HFFc6 (cell line): ENCODE measurements around the gene LAMC2. TPM values are rescaled to one million over a fixed set of nuclear protein-coding genes. Genes with fewer than 3 reads are reported as not detected.
A peak's percentile ranks its signal among the peaks of the same experiment; 100 is the strongest.

ENCODE experiments used
- DNase-seq: peaks from one replicate; pipeline ENCODE4 v3.0.0-alpha.2; 2018
- H3K27ac Mint-ChIP-seq: 2 replicates; pipeline ENCODE4 v1.8.0; 2020; ENCODE audit warnings: mild to moderate bottlenecking, mixed read lengths
- H3K27me3 Mint-ChIP-seq: 2 replicates; pipeline ENCODE4 v1.8.0; 2021; ENCODE audit warnings: mild to moderate bottlenecking, moderate library complexity, mixed read lengths; ENCODE audit not compliant: insufficient read depth
- H3K36me3 Mint-ChIP-seq: 2 replicates; pipeline ENCODE4 v1.8.0; 2021; ENCODE audit warnings: low read depth, mixed read lengths
- H3K4me1 Mint-ChIP-seq: 2 replicates; pipeline ENCODE4 v1.8.0; 2020; ENCODE audit warnings: low read depth, mixed read lengths
- H3K4me3 Mint-ChIP-seq: 2 replicates; pipeline ENCODE4 v1.8.0; 2020; ENCODE audit warnings: mild to moderate bottlenecking, moderate library complexity, mixed read lengths
- H3K9me3 Mint-ChIP-seq: 2 replicates; pipeline ENCODE4 v1.8.0; 2020; ENCODE audit warnings: mild to moderate bottlenecking, mixed read lengths
- total RNA-seq, 6 experiments: library from RNA; stranded (reverse); fragmentation: NEBNext Ultra II Directional; extraction: Animal tissue kit (Norgen Biotek cat#: 25700); gene quantifications; 2 replicates in 1 of 6; 3 replicates in 5 of 6; pipeline ENCODE4 v1.2.3, GENCODE V29; 2021
- TF ChIP-seq, protein P1 (sequence below): fragments of 200-600 bp; sonication (generic); IDR thresholded peaks from 2 replicates; pipeline ENCODE4 v1.5.0; 2021; ENCODE audit warnings: antibody characterized with exemption, mild to moderate bottlenecking

The LAMC2 gene
- total RNA-seq, 6 experiments from 2014 or later = 1.5 to 2.3 (median 1.7) TPM

DNA sequence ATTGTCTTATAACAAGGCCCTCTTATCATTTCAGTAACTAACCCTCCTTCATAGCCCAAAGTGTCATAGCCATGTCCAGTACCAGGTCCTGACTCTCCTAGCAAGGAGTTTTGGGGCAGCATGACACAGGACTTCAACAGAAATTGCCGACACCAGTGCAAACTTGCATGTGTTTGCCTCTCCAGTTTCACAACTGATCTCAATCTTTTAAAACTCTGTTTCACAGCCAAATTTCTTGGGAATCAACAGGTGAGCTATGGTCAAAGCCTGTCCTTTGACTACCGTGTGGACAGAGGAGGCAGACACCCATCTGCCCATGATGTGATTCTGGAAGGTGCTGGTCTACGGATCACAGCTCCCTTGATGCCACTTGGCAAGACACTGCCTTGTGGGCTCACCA is 36.8 kb downstream of the LAMC2 start:
- Mint-ChIP-seq H3K27ac (no peak overlapping the region), H3K4me1 (peaks cover 38% of the 10 kb centered on the region), H3K9me3 (no peaks in the 10 kb centered on the region), H3K36me3 (no peaks in the 10 kb centered on the region), H3K4me3 (no peak overlapping the region), H3K27me3 (0 out of 2 replicates have a peak, but pooled peaks cover 1% of the 10 kb centered on the region)
- TF ChIP-seq, protein P1, sequence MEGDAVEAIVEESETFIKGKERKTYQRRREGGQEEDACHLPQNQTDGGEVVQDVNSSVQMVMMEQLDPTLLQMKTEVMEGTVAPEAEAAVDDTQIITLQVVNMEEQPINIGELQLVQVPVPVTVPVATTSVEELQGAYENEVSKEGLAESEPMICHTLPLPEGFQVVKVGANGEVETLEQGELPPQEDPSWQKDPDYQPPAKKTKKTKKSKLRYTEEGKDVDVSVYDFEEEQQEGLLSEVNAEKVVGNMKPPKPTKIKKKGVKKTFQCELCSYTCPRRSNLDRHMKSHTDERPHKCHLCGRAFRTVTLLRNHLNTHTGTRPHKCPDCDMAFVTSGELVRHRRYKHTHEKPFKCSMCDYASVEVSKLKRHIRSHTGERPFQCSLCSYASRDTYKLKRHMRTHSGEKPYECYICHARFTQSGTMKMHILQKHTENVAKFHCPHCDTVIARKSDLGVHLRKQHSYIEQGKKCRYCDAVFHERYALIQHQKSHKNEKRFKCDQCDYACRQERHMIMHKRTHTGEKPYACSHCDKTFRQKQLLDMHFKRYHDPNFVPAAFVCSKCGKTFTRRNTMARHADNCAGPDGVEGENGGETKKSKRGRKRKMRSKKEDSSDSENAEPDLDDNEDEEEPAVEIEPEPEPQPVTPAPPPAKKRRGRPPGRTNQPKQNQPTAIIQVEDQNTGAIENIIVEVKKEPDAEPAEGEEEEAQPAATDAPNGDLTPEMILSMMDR = no peak
- no peak for DNase-seq

DNA sequence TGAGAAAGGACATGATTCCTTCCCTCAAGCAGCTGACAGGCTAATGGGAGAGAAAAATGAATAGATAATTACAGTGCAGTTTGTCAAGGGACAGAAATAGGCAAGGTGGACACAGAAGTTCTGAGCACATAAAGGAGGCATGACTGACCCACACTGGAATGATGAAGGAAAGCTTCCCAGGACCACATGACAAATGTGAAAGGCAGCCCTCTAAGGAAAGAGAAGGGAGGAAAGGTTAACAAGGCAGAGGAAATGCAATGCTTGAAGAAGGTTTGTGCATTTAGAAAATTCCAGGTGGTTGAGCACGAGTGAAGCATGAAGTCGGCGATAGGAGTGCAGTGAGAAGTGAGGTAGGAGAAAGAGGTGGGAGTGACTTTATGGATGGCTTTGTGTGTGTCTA is 37.4 kb downstream of the LAMC2 start:
- peak; percentile 50 for DNase-seq

DNA sequence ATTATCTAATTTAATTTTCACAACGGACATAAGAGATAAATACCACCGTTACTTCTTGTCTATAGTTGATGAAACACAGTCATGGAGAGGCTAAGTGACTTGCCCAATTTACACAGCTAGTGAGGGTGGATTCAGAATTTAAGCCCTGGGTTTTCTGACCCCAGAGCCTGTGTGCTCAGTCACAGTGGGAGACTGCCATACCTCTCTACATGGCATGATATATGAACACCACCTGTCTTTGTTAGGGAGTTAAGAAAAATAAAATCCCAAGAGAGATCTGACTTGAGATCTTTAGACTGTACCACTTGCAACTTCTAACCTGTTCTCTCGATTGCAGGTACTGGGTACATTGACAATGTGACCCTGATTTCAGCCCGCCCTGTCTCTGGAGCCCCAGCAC is 40.3 kb downstream of the LAMC2 start:
- no peaks in the 10 kb centered on the region for H3K9me3 Mint-ChIP-seq
- H3K27me3 Mint-ChIP-seq = 0 out of 2 replicates have a peak, but pooled peaks cover 1% of the 10 kb centered on the region
- H3K4me1 Mint-ChIP-seq = peaks cover 41% of the 10 kb centered on the region
- no peak overlapping the region for H3K27ac Mint-ChIP-seq
- H3K4me3 Mint-ChIP-seq = no peak overlapping the region
- TF ChIP-seq, protein P1 = no peak
- no peaks in the 10 kb centered on the region for H3K36me3 Mint-ChIP-seq
- no peak for DNase-seq

More for the DNA sequence above, 37.4 kb downstream of the LAMC2 start:
- Mint-ChIP-seq H3K27ac (no peak overlapping the region), H3K9me3 (no peaks in the 10 kb centered on the region), H3K27me3 (0 out of 2 replicates have a peak, but pooled peaks cover 1% of the 10 kb centered on the region), H3K4me1 (peaks cover 33% of the 10 kb centered on the region), H3K36me3 (no peaks in the 10 kb centered on the region), H3K4me3 (no peak overlapping the region)
- TF ChIP-seq, protein P1 = no peak

DNA sequence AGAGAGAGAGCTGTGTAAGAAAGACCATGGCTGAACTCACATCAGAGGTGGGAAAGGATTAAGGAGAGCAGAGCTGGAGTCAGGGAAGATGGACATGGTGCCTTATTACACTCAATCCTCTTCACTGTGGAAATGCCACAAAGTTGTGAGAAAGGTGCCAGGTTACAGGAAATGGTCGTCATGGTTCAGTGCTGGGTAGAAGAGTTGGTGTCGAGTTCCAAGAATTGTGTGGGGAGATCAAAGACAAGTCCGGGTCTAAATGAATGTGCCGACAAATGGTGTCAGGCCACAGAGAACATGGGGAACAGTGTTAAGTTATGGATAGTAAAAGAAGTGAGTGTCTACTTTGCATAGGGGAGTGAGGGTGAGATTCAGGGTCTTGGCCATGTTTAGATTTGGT is 40.9 kb downstream of the LAMC2 start:
- no peak overlapping the region for H3K4me3 Mint-ChIP-seq
- H3K4me1 Mint-ChIP-seq = peaks cover 46% of the 10 kb centered on the region
- H3K36me3 Mint-ChIP-seq = no peaks in the 10 kb centered on the region
- DNase-seq = no peak
- no peak overlapping the region; the same call in 1 of the 2 replicates for H3K27ac Mint-ChIP-seq
- TF ChIP-seq, protein P1 = no peak
- no peaks in the 10 kb centered on the region for H3K9me3 Mint-ChIP-seq
- 0 out of 2 replicates have a peak, but pooled peaks cover 1% of the 10 kb centered on the region for H3K27me3 Mint-ChIP-seq

DNA sequence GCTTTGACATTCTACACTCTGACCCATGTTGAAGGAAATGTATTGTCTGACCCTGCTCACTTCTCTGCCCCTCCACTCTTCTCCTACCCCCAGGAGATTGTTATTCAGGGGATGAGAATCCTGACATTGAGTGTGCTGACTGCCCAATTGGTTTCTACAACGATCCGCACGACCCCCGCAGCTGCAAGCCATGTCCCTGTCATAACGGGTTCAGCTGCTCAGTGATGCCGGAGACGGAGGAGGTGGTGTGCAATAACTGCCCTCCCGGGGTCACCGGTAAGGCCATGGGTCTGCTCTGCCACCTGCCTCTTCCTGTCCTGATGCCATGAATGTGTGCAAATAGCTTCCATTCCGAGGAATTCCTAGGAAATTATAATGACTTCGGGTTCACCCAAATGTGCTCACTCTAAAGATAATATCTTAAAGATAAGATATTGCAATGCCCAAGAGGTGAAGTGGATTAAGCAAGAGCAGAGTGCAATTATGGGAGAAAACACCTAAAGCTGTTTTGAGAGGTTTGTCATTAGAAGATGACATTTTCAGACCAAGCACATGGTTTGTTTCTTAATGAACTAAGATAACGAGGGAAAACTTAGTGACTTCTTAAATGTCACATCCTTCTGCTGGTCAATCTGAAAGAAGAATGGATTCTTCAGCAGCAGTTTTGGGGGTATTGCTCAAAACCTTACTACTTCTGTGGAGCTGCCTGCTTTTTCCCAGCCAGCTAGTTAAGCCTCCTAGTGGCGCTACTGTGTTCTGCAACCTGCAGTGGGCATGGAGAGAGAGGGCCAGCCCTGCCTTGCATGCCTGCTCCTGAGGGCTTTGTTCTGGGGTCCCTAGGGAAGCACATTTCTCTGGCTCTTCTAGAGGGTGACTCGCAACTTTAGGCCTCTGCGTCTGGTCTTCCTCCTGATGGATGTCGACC is 41.6 kb downstream of the LAMC2 start:
- H3K27me3 Mint-ChIP-seq = 0 out of 2 replicates have a peak, but pooled peaks cover 1% of the 10 kb centered on the region

More for the DNA sequence above, 41.6 kb downstream of the LAMC2 start:
- Mint-ChIP-seq H3K4me3 (no peak overlapping the region), H3K4me1 (peaks cover 51% of the 10 kb centered on the region), H3K36me3 (no peaks in the 10 kb centered on the region), H3K27ac (no peak overlapping the region), H3K9me3 (no peaks in the 10 kb centered on the region)
- TF ChIP-seq, protein P1 = peak; percentile 84
- peak; percentile 30 for DNase-seq
